GM13976 (cell line): ENCODE data around the gene FAM117A.

Experiments
- DNase-seq: peaks from one replicate; pipeline ENCODE4 v3.0.0; 2012; ENCODE audit warnings: low spot score
- in situ Hi-C: fragments of 300-500 bp; cut with MboI; formaldehyde crosslinking; loops from one replicate; pipeline ENCODE4 v1.12.0; 2022; ENCODE audit warnings: low sequenced_read_pairs, mixed read lengths, inconsistent platforms; ENCODE audit not compliant: unreplicated experiment
- TF ChIP-seq, protein P1 (sequence below): IDR thresholded peaks from 2 replicates; pipeline ENCODE4 v1.5.1; 2012; ENCODE audit warnings: borderline replicate concordance, mild to moderate bottlenecking; ENCODE audit not compliant: insufficient read depth; ENCODE audit errors: extremely low read depth, missing control alignments, control extremely low read depth

Gene FAM117A

DNA sequence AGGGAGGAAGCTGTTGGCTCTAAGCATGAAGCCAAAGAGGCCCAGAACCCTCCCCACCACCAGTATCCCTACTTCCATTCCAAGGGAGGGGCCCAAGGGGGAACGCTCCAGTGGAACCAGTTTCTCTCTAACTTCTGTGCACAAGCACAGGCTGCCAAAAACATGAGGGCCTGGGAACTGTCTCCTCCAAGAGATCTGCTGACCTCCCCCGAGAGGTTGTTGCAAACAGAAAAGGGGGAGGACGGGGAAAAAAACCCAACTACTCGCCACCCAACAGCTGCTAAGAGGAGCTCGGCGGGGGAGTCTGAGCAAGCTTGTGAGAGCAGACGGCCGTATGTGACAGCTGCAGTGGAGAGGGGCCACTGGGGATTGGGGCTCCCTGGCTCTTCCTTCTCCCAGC lies 40.5 kb downstream of the FAM117A start:
- TF ChIP-seq, protein P1, sequence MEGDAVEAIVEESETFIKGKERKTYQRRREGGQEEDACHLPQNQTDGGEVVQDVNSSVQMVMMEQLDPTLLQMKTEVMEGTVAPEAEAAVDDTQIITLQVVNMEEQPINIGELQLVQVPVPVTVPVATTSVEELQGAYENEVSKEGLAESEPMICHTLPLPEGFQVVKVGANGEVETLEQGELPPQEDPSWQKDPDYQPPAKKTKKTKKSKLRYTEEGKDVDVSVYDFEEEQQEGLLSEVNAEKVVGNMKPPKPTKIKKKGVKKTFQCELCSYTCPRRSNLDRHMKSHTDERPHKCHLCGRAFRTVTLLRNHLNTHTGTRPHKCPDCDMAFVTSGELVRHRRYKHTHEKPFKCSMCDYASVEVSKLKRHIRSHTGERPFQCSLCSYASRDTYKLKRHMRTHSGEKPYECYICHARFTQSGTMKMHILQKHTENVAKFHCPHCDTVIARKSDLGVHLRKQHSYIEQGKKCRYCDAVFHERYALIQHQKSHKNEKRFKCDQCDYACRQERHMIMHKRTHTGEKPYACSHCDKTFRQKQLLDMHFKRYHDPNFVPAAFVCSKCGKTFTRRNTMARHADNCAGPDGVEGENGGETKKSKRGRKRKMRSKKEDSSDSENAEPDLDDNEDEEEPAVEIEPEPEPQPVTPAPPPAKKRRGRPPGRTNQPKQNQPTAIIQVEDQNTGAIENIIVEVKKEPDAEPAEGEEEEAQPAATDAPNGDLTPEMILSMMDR, result no peak
- in situ Hi-C loops, result no loop called here
- DNase-seq, result no peak

DNA sequence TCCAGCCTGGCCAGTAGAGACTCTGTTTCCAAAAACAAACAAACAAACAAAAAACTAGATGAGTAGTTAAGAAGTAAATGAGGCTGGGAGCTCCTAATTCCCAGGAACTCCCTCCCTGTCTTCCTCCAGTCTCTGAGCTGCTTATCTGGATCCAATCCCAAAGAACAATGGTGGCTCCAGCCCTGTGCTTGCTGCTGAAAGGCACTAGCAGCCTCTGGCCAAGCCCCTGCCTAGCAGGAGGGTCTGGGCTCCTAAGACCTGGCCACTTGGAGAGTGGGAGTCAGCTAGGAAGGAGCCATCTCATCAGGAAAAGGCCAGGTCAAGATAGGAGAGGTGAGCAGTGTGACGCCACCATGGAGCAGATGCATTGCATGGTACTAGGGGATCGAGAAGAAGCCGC lies 41.9 kb downstream of the FAM117A start:
- no peak for DNase-seq
- TF ChIP-seq, protein P1, result no peak
- in situ Hi-C loops, result no loop called here

DNA sequence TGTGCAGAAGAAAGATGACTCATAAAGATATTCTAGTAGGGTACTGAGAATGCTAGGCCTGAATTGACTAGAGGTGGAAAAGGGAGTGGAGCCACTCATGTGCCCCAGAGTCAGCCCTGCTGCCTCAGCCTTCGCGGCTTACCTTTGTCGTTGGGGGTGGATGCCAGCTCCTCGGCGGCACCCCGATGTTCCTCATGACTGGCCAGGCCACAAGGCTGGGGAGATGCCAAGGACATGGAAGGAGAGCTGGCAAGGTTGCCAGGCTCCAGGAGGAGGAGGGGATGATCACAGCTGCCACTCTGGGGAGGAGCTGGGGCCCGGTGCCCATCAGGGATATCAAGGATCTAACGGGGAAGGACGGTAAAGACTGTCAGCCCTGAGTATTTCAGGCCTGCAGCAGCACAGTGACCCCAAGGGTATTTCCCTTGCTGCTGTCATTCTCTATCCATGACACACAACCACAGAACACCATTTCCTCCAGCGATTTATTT lies 46.5 kb downstream of the FAM117A start:
- in situ Hi-C loops, result no loop called here
- DNase-seq, result no peak
- TF ChIP-seq, protein P1, result no peak

DNA sequence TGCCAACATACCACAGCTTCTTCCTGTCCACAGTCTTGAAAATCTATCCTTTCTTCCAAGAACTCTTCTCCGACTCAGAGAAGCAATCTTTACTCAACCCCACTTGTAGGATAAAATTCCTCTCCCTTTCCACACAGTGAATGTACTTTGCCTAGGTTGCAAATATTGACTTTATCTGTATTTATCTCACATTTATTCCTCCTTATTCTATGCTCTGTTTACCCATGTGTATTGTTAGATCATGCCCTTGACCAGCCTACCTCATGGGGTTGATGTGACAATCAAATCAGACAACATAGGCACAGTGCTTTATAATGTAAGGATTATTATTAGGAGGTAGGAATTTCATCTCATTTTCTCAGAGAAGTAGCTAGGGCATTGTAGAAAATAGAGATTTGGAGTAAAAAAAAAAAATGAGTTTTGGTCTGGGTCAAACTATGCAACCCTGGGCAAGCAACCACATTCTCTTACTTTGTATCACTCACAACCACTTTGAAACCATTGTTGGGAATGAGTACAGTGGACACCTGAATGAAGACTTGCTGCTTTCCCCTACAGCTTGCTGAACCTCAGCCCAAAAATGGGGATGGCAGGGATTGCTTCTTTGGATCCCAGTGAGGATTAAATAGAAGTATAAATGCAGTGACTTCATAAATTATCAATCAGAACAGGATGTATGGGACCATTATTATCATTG lies 47.1 kb downstream of the FAM117A start:
- TF ChIP-seq, protein P1, result no peak
- DNase-seq, result no peak
- in situ Hi-C loops, result no loop called here

DNA sequence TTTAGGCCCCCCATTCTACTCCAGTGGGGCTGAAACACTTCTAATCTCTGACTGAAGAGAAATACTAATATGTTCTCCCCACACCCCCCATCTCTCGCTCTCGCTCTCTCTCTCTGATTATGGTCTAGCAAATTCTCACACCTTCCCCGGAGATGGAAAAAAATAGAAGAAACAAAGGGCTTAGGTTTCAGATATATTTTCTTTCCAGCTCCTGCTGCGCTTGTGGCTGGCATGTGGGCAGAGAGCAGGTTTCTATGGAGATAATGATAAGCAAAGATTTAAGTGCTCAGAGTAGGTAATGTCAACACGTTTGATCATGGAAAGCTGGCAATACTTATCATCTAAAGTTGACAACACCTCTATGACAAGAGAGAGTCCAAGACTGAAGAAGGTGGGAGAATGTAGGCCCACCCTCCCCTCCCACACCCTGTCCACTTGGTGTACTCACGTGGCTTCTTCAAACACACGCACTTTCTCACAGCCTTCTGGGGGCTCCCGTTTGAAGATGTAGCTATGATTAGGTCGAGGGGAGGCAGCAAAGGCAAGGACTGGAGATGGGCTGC lies 48.1 kb downstream of the FAM117A start:
- no peak for DNase-seq
- in situ Hi-C loops, result no loop called here
- TF ChIP-seq, protein P1, result no peak

DNA sequence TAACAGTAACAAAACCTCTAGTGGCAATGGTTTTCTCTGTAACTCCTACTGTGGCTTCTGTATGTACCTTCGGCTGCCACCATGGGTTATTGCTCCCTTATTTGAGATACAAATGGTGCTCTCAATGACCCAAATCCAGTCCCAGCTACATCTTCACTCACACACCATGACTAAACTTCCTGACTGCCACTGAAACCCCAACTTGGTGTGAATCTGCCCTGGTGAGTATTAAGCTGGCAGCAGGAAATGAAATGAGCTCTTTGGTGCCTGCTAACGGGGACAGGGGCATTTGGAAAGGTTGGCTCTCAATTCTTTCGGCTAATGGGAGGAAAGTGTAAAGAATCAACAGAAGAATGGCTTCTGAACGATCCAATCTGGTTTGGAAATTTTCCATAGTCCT lies 48.7 kb downstream of the FAM117A start:
- no peak for DNase-seq
- in situ Hi-C loops, result no loop called here
- TF ChIP-seq, protein P1, result no peak
